NCI-H1694 (cell line): ENCODE data around the gene NEK6.

Experiments
- DNase-seq: peaks from one replicate; lab custom pipeline; 2025; lab: John Stamatoyannopoulos, UW

NEK6 gene

GRCh38 chr9:124279531-124280175, 21.9 kb downstream of the NEK6 start:
- DNase-seq, result no peak

- no peak for DNase-seq
Measured at GRCh38 chr9:124280176-124280691, 22.5 kb downstream of the NEK6 start.

GRCh38 chr9:124281931-124282371, 24.2 kb downstream of the NEK6 start:
- DNase-seq, result no peak

- no peak for DNase-seq
Measured at GRCh38 chr9:124282442-124283227, 24.9 kb downstream of the NEK6 start.

GRCh38 chr9:124283228-124283814, 25.6 kb downstream of the NEK6 start:
- no peak for DNase-seq

- no peak for DNase-seq
Measured at GRCh38 chr9:124284237-124284831, 26.6 kb downstream of the NEK6 start.

GRCh38 chr9:124284940-124285441, 27.2 kb downstream of the NEK6 start:
- DNase-seq, result no peak

- no peak for DNase-seq
Measured at GRCh38 chr9:124285490-124285889, 27.7 kb downstream of the NEK6 start.

- DNase-seq, result no peak
Measured at GRCh38 chr9:124285903-124286291, 28.1 kb downstream of the NEK6 start.

GRCh38 chr9:124286292-124286931, 28.7 kb downstream of the NEK6 start:
- no peak for DNase-seq

- no peak for DNase-seq
Measured at GRCh38 chr9:124290053-124290591, 32.4 kb downstream of the NEK6 start.

- DNase-seq, result no peak
Measured at GRCh38 chr9:124290743-124291554, 33.2 kb downstream of the NEK6 start.

- DNase-seq, result no peak
Measured at GRCh38 chr9:124291801-124292396, 34.1 kb downstream of the NEK6 start.

- no peak for DNase-seq
Measured at GRCh38 chr9:124292696-124293593, 35.2 kb downstream of the NEK6 start.

- no peak for DNase-seq
Measured at GRCh38 chr9:124293718-124294506, 36.2 kb downstream of the NEK6 start.

GRCh38 chr9:124295159-124295794, 37.5 kb downstream of the NEK6 start:
- DNase-seq, result no peak

GRCh38 chr9:124296094-124296493, 38.3 kb downstream of the NEK6 start:
- DNase-seq, result no peak
